NCI-H1092 (cell line): ENCODE data around the gene NEK6.

ENCODE experiments used
- DNase-seq: peaks from one replicate; lab custom pipeline; 2025; lab: John Stamatoyannopoulos, UW

The NEK6 gene

GRCh38 chr9:124279531-124280175 lies 21.9 kb downstream of the NEK6 start:
- DNase-seq, result no peak

GRCh38 chr9:124280176-124280691 lies 22.5 kb downstream of the NEK6 start:
- DNase-seq, result no peak

GRCh38 chr9:124281931-124282371 lies 24.2 kb downstream of the NEK6 start:
- no peak for DNase-seq

- no peak for DNase-seq
Observed at GRCh38 chr9:124282442-124283227, 24.9 kb downstream of the NEK6 start.

GRCh38 chr9:124283228-124283814 lies 25.6 kb downstream of the NEK6 start:
- no peak for DNase-seq

- DNase-seq, result no peak
Observed at GRCh38 chr9:124284237-124284831, 26.6 kb downstream of the NEK6 start.

GRCh38 chr9:124284940-124285441 lies 27.2 kb downstream of the NEK6 start:
- DNase-seq, result no peak

GRCh38 chr9:124285490-124285889 lies 27.7 kb downstream of the NEK6 start:
- DNase-seq, result no peak

GRCh38 chr9:124285903-124286291 lies 28.1 kb downstream of the NEK6 start:
- no peak for DNase-seq

GRCh38 chr9:124286292-124286931 lies 28.7 kb downstream of the NEK6 start:
- DNase-seq, result no peak

GRCh38 chr9:124290053-124290591 lies 32.4 kb downstream of the NEK6 start:
- no peak for DNase-seq

GRCh38 chr9:124290743-124291554 lies 33.2 kb downstream of the NEK6 start:
- DNase-seq, result no peak

GRCh38 chr9:124291801-124292396 lies 34.1 kb downstream of the NEK6 start:
- DNase-seq, result no peak

- no peak for DNase-seq
Observed at GRCh38 chr9:124292696-124293593, 35.2 kb downstream of the NEK6 start.

- no peak for DNase-seq
Observed at GRCh38 chr9:124293718-124294506, 36.2 kb downstream of the NEK6 start.

GRCh38 chr9:124295159-124295794 lies 37.5 kb downstream of the NEK6 start:
- DNase-seq, result no peak

GRCh38 chr9:124296094-124296493 lies 38.3 kb downstream of the NEK6 start:
- no peak for DNase-seq
